ENCODE results near the gene B3GNT8. TPM values are rescaled to one million over a fixed set of nuclear protein-coding genes. Genes with fewer than 3 reads are reported as not detected.
A peak's percentile ranks its signal among the peaks of the same experiment; 100 is the strongest.

The B3GNT8 gene
- total and polyA plus RNA-seq, 2 of the 8 experiments (the other 6 are each of a cell fraction or from before 2014, with no cell fraction given), result 0.67 to 0.86 TPM

- no peak for FAIRE-seq
- WGBS, 2 experiments (ENCODE audit: extremely low coverage in 1 of 2, insufficient coverage in 1 of 2, insufficient read length in 1 of 2, insufficient replicate concordance in 2 of 2, low coverage in 1 of 2, low lambda C conversion rate in 2 of 2, missing lambda C conversion rate in 1 of 2), result 89% methylated on average over 23 of the region's 23 CpGs; no CpG with 5 or more reads in 1 of the 2 experiments
- no peak overlapping the region for H3K9ac ChIP-seq (replicated peaks in 1 of 4; ENCODE audit: extremely low read depth in 1 of 4, low read depth in 3 of 4, low read length in 3 of 4)
Observed at GRCh38 chr19:41431426-41432386, 4.5 kb upstream of the B3GNT8 start.

More at GRCh38 chr19:41431426-41432386, 4.5 kb upstream of the B3GNT8 start:
- H2BK5ac ChIP-seq (ENCODE audit: low read depth, low read length), result peak overlapping the region; percentile 8; the same call in 1 of the 2 replicates
- no peak overlapping the region for H3K4me3 ChIP-seq (ENCODE audit: extremely low read depth in 1 of 4, insufficient read depth in 2 of 4, low read depth in 3 of 4, low read length in 4 of 4)
- H3K4me2 ChIP-seq (ENCODE audit: insufficient read depth in 1 of 2, low read depth in 2 of 2, low read length in 2 of 2), result no peak overlapping the region
- H4K91ac ChIP-seq (replicated peaks; ENCODE audit: insufficient read length, low read length), result no peak overlapping the region
- H3K14ac ChIP-seq (ENCODE audit: insufficient read length), result no peak overlapping the region
- no peak overlapping the region for H4K5ac ChIP-seq (ENCODE audit: insufficient read length, low read depth, low read length)
- H2BK20ac ChIP-seq (ENCODE audit: low read length), result no peak overlapping the region
- POLR2A ChIA-PET (ENCODE audit: partially characterized antibody), result interaction anchor here (0.8 to 1.7 kb wide), 9 partner anchors 8 to 166 kb away, joined by 3 to 12 read pairs (median 4); partner anchors contain the start of genes B9D2 and DMAC2
- H3K18ac ChIP-seq (ENCODE audit: extremely low read depth, low read length), result no peak overlapping the region
- H3K23me2 ChIP-seq (ENCODE audit: low read depth, low read length), result peaks cover 15% of the 10 kb centered on the region
- H3K79me2 ChIP-seq (ENCODE audit: control insufficient read depth in 1 of 2, insufficient read depth in 2 of 2, low read length in 2 of 2), result no peaks in the 10 kb centered on the region
- H2BK15ac ChIP-seq (ENCODE audit: low read length), result no peak overlapping the region
- no peak overlapping the region for H3K4ac ChIP-seq (replicated peaks; ENCODE audit: insufficient read length, low read depth, low read length)
- H2BK12ac ChIP-seq (ENCODE audit: low read depth, low read length), result 0 out of 2 replicates have a peak overlapping the region, but pooled peaks have one; percentile 70
- no peak overlapping the region for H3K23ac ChIP-seq (ENCODE audit: insufficient read length)
- CTCF ChIA-PET (ENCODE audit: partially characterized antibody), result interaction anchor here (0.6 to 4.1 kb wide), 17 partner anchors 8 to 434 kb away, joined by 3 to 21 read pairs (median 3); partner anchors contain the start of genes DMAC2 and ERICH4
- no peak overlapping the region for H3K27ac ChIP-seq (ENCODE audit: low read depth, low read length)
- H3K9me3 ChIP-seq (ENCODE audit: insufficient read depth in 2 of 2, low read depth in 1 of 2, low read length in 1 of 2), result no peaks in the 10 kb centered on the region
- no peak overlapping the region for H2AFZ ChIP-seq (ENCODE audit: low read length)
- peaks cover 0 to 15% of the 10 kb centered on the region in 2 experiments for H4K20me1 ChIP-seq (replicated peaks in 1 of 2; ENCODE audit: control insufficient read depth in 1 of 2, insufficient read depth in 2 of 2, low read length in 2 of 2)
- TF ChIP-seq RAD21 (IDR thresholded peaks at IDR 0.05 in 1 of 2, conservative IDR thresholded peaks at IDR 0.05 in 1 of 2; ENCODE audit: low read depth in 2 of 2, low read length in 2 of 2), result peak; percentile 31 to 47
- TF ChIP-seq, protein P1, sequence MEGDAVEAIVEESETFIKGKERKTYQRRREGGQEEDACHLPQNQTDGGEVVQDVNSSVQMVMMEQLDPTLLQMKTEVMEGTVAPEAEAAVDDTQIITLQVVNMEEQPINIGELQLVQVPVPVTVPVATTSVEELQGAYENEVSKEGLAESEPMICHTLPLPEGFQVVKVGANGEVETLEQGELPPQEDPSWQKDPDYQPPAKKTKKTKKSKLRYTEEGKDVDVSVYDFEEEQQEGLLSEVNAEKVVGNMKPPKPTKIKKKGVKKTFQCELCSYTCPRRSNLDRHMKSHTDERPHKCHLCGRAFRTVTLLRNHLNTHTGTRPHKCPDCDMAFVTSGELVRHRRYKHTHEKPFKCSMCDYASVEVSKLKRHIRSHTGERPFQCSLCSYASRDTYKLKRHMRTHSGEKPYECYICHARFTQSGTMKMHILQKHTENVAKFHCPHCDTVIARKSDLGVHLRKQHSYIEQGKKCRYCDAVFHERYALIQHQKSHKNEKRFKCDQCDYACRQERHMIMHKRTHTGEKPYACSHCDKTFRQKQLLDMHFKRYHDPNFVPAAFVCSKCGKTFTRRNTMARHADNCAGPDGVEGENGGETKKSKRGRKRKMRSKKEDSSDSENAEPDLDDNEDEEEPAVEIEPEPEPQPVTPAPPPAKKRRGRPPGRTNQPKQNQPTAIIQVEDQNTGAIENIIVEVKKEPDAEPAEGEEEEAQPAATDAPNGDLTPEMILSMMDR (IDR thresholded peaks at IDR 0.05; ENCODE audit: control extremely low read depth in 1 of 3, insufficient read depth in 1 of 3, low read depth in 1 of 3, low read length in 3 of 3), result peak in 2 of 3 experiments; percentile 27 to 35; a peak in 3 of 4 replicates
- no peak for TF ChIP-seq SIRT6 (IDR thresholded peaks at IDR 0.05; ENCODE audit: low read length)
- no peak overlapping the region for H3K56ac ChIP-seq (replicated peaks; ENCODE audit: insufficient read length, low read depth, low read length)
- H4K8ac ChIP-seq (ENCODE audit: extremely low read depth, insufficient read depth, low read length), result no peak overlapping the region
- H3K36me3 ChIP-seq (ENCODE audit: control insufficient read depth in 2 of 4, insufficient read depth in 4 of 4, low read length in 3 of 4), result peaks cover 9 to 20% (median 18%) of the 10 kb centered on the region in 4 experiments; a peak in 7 of 8 replicates
- H3K79me1 ChIP-seq (ENCODE audit: low read depth, low read length), result no peaks in the 10 kb centered on the region
- no peak for DNase-seq (ENCODE audit: low read depth in 1 of 2, low spot score in 2 of 2)
- no peak overlapping the region for H2BK120ac ChIP-seq (replicated peaks; ENCODE audit: low read depth, low read length)
- H3K27me3 ChIP-seq (replicated peaks in 1 of 4; ENCODE audit: control insufficient read depth in 3 of 4, extremely low read depth in 1 of 4, insufficient read depth in 3 of 4, low read length in 3 of 4), result no peaks in the 10 kb centered on the region
- H3K4me1 ChIP-seq (replicated peaks in 1 of 4; ENCODE audit: control insufficient read depth in 3 of 4, insufficient read depth in 4 of 4, low read length in 3 of 4), result peaks cover 0 to 13% (median 4%) of the 10 kb centered on the region in 4 experiments; a peak in 5 of 7 replicates
- H2AK5ac ChIP-seq (ENCODE audit: low read depth, low read length), result no peak overlapping the region

All from H1 (cell line).